Hematopoietic multipotent progenitor cell treated with erythropoietin and hydrocortisone succinate and interleukin-3 and kit ligand, for 8 days (in vitro differentiated cells): Measurements from ENCODE around the gene POMZP3.
"Not testable (repeated sequence)": the region's sequence is repeated elsewhere in the genome, so short reads cannot be mapped to it uniquely, and the experiment has no call there.

Source experiments
- DNase-seq: peaks from one replicate; pipeline ENCODE4 v3.0.0-alpha.2; 2015

The POMZP3 gene

DNA sequence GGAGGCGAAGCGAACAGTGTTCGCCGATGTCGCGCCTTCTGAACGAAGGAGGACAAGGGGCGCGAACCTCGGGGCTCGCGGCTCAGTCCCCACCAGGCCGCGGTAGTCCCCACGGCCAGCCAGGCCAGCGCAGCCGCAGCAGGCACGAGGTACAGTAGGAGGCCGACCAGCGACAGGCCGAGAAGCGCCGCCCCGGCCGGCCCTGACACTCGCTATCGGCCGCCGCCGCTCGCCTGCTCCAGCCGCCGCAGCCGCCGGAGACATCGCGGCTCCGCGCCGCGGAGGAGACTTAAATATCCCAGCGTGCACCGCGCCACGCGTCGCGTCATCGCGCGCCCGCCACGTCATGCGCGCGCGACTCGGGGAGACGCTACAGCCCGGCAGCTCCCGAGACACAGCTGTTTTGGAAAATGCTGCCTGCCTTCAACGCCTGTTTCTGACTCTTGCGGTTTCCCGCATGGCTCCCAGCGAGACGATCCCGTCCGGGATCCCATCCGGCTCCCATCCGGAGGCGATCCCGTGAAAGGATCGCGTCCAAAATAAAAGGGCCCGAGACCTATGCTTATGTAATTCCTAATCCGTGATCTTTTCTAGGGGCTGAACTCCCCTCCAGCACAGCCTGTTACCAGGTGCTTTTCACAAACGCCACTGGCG, at the start of gene POMZP3:
POMZP3 (minus strand) TSS at position 291 of the 654 bp plus-strand sequence. CDS start 1,215 bp downstream, outside the sequence.
- DNase-seq, result peak; percentile 41

GRCh38 chr7:76675783-76676182, 48.7 kb upstream of the POMZP3 start:
- not testable (repeated sequence) for DNase-seq

DNA sequence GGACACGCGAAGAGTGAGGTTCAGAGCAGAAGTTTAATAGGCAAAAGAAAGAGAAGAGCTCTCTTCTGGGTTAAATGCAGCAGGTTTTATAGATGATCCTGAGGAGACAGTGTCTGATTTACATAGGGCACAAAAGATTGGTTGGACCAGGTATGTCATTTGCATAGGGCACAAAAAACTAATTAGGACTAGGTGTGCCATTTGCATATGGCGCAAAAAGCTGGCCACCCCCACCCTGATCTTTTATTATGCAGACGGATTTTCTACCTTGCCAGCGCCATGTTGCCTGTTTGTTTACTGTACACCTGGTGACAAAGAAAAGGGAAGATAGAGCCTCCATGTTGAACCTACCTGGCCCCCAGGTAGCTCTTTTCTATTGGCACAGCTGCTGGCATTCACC, 46.3 kb upstream of the POMZP3 start:
- DNase-seq, result not testable (repeated sequence)

GRCh38 chr7:76659212-76659611, 32.1 kb upstream of the POMZP3 start:
- peak; percentile 27 for DNase-seq

GRCh38 chr7:76656425-76656824, 29.3 kb upstream of the POMZP3 start:
- not testable (repeated sequence) for DNase-seq

DNA sequence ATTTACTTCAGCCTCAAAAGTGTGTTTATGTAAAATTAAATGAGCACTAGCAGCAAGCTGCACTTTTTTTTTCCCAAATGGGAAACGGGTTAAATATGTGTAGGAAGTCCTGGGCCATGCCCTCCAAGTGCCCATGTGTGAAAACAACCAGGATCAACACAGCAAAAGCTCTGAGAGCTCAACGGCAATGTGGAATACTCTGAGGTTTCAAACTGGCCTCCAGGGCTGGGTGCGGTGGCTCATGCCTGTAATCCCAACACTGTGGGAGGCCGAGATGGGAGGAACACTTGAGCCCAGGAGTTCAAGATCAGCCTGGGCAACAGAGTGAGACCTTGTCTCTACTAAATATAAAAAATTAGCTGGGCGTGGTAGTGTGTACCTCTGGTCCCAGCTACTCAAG, 15.5 kb upstream of the POMZP3 start:
- DNase-seq, result not testable (repeated sequence)

DNA sequence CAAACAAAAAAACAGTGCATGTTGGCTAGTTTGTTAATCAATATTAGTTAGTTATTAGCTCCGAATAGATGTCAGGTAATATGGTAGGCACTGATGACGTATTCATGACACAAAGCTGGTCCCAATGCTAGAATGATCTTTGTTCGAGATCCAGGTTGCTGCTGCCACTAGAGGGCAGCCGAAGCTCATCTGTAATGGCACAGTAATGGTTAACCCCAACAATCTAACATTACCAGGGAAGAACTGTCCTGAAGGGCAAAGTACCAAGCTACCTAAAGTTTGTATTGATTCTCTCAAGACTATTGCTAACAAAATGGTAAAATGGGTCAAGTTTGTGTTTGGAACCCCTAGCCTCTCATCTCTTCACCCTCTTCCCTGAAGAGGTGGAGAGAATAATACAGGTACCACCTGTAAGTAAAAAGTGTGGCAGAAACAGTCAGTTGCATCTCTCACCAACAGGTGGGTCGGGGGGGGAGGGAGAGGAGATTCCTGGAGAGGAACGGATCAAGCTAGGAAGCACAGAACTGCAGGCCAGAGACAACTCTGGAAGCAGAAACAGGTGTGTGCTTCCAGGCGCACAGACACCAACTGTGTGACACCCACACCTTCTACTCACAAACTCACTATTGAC, 10.1 kb upstream of the POMZP3 start:
- DNase-seq, result not testable (repeated sequence)

GRCh38 chr7:76626581-76626980, 498 bp downstream of the POMZP3 start:
- peak; percentile 8 for DNase-seq

- DNase-seq, result not testable (repeated sequence)
Measured at GRCh38 chr7:76619439-76620190, 7.5 kb downstream of the POMZP3 start.

GRCh38 chr7:76613783-76614182, 13.3 kb downstream of the POMZP3 start:
- peak; percentile 41 for DNase-seq

DNA sequence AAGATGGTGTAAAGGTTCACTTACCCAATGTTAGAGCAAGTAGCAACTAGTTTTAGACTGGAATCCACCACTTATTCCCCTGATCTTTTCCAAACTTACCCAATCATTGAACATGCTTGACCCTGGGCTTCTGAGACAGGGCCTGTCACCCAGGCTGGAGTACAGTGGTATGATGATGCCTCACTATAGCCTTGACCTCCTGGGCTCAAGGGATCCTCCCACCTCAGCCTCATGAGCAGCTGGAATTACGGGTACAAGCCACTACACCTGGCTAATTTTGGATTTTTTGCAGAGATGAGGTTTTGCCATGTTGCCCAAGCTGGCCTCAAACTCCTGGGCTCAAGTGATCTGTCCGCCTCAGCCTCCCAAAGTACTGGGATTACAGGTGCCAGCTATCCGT, 14.8 kb downstream of the POMZP3 start:
- DNase-seq, result not testable (repeated sequence)

- not testable (repeated sequence) for DNase-seq
Measured at GRCh38 chr7:76609864-76610263, 17.2 kb downstream of the POMZP3 start.

GRCh38 chr7:76608469-76608868, 18.6 kb downstream of the POMZP3 start:
- peak; percentile 9 for DNase-seq

- DNase-seq, result peak; percentile 85
Measured at GRCh38 chr7:76606027-76606426, 21.1 kb downstream of the POMZP3 start.

DNA sequence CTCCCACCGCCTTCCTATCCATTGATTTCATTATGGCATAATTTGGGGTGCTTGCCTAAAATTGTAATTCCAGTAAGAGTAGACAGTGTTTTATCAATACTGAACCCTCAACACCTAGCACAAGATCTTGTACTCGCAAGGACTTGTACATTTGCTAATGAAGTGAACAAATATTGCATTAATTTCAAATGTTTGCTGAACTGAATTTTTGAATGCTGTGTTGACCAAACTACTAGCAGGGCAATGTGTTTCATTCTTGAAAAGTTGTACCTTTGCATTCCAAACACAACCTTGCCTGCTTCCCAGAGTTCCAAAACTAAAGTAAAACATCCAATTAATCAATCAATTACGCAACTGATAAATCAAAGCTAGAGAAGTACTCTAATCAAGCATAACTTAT, 26.4 kb downstream of the POMZP3 start:
- DNase-seq, result not testable (repeated sequence)

- not testable (repeated sequence) for DNase-seq
Measured at GRCh38 chr7:76600116-76600482, 27.0 kb downstream of the POMZP3 start.

- DNase-seq, result not testable (repeated sequence)
Measured at GRCh38 chr7:76598590-76599264, 28.4 kb downstream of the POMZP3 start.

DNA sequence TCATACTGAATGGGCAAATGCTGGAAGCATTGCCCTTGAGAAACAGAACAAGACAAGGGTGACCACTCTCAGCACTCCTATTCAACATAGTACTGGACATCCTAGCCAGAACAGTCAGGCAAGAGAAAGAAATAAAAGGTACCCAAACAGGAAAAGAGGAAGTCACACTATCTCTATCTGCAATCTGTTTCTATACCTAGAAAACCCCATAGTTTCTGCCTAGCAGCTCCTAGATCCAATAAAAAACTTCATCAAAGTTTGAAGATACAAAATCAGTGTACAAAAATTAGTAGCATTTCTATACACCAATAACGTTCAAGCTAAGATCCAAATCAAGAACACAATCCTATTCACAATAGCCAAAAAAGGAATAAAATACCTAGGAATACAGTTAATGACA, 29.8 kb downstream of the POMZP3 start:
- not testable (repeated sequence) for DNase-seq

- DNase-seq, result not testable (repeated sequence)
Measured at GRCh38 chr7:76592694-76593093, 34.4 kb downstream of the POMZP3 start.

DNA sequence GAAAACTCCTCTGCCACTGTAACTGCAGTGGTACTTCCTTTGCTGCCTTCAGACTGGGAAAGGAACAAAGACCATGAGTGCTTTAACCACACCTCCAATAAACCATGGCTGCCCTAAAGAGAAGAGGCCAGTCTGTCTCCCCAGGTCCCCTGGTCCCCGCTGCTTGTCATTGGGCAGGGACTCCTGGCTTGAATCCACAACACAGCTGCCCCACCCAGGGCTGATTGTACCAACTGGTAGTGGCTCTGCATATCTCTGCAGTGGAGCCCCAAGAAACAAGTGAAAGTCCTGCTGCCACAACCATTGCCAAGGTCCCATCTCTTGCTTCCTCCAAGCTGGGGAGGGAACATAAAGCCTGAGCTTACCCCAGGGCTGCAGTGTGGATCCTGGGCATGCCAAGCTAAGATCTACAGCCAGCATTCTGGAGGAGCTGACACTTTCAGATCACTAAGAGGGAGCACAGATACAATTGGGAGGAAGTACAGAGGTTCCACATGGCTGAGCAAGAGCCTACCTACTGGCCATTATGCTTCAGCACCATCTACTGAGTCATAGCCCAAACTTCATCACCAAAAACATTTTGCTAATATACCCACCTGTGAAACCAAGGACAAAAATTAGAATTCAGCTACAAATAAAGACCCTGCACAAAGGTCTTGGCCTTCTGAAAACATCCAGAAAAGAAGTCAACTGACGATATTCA, 35.3 kb downstream of the POMZP3 start:
- peak; percentile 73 for DNase-seq

DNA sequence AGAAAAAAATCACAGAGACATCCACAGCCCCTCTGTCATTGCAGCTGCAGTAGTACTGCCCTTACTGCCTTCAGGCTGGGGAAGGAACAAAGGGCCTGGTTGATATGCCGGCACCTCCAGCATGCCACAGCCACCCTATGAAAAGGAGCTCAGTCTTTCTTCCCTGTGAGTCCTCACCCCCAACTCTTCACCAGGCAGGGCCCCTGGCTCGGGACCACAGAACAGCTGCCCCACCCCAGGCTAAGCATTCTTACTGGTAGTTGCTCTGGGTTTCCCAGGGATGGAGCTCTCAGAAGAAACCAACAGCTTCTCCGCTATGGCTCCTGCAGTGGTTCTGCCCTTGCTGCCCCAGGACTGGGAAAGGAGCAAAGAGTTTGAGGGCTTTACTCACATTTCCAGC, 36.0 kb downstream of the POMZP3 start:
- DNase-seq, result not testable (repeated sequence)

GRCh38 chr7:76588586-76588985, 38.5 kb downstream of the POMZP3 start:
- not testable (repeated sequence) for DNase-seq
